GM12878 (cell line): ENCODE data around the gene KBTBD3.

Source experiments
- NFIC ChIP-seq: IDR thresholded peaks from 2 replicates; pipeline ENCODE4 v1.6.1; 2012; ENCODE audit warnings: low read depth, mild to moderate bottlenecking, inconsistent platforms, low read length, moderate library complexity
- POLR2AphosphoS2 ChIP-seq: IDR thresholded peaks from 2 replicates; pipeline ENCODE4 v1.6.1; 2011; ENCODE audit warnings: low read depth, mild to moderate bottlenecking, low read length, improper control_type of control experiment, moderate library complexity
- TARDBP ChIP-seq: IDR thresholded peaks from 2 replicates; pipeline ENCODE4 v1.6.1; 2016; ENCODE audit warnings: borderline replicate concordance
- TF ChIP-seq, protein P1 (sequence below), 3 experiments: IDR thresholded peaks in 2 of 3; conservative IDR thresholded peaks in 1 of 3; 2 replicates each; pipeline ENCODE4 v1.5.1; 2011; ENCODE audit warnings: low read depth in 3 of 3, low read length in 3 of 3, mild to moderate bottlenecking in 3 of 3, control low read depth in 2 of 3, moderate library complexity in 2 of 3, inconsistent platforms in 1 of 3, mixed read lengths in 1 of 3; ENCODE audit not compliant: control insufficient read depth in 2 of 3, insufficient read depth in 1 of 3; ENCODE audit errors: extremely low read depth in 1 of 3

DNA sequence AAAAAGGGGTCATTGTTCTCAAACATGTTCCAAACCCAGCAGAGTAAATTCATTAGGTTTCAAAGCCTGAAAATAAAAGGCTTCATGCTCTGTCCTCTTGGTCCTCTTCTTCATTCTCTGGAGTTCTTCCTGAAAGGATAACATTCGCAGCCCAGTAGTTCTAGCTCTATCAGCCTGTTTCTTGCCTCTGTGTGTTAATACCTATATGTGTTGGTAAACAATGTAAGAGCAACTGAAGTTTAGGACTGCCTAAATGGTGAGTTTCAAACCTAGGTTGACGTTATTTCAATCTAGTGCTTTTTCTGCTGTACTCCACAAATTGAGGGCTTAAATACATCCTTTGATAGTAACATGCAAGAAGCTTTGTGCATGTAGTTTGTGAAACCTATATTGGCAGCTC is 9.7 kb upstream of the KBTBD3 start:
- TF ChIP-seq TARDBP, result no peak
- TF ChIP-seq NFIC, result no peak
- TF ChIP-seq POLR2AphosphoS2, result no peak
- TF ChIP-seq, protein P1, sequence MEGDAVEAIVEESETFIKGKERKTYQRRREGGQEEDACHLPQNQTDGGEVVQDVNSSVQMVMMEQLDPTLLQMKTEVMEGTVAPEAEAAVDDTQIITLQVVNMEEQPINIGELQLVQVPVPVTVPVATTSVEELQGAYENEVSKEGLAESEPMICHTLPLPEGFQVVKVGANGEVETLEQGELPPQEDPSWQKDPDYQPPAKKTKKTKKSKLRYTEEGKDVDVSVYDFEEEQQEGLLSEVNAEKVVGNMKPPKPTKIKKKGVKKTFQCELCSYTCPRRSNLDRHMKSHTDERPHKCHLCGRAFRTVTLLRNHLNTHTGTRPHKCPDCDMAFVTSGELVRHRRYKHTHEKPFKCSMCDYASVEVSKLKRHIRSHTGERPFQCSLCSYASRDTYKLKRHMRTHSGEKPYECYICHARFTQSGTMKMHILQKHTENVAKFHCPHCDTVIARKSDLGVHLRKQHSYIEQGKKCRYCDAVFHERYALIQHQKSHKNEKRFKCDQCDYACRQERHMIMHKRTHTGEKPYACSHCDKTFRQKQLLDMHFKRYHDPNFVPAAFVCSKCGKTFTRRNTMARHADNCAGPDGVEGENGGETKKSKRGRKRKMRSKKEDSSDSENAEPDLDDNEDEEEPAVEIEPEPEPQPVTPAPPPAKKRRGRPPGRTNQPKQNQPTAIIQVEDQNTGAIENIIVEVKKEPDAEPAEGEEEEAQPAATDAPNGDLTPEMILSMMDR (IDR thresholded peaks at IDR 0.05 in 2 of 3, conservative IDR thresholded peaks at IDR 0.05 in 1 of 3; ENCODE audit: control insufficient read depth in 2 of 3, extremely low read depth in 1 of 3, insufficient read depth in 1 of 3, low read depth in 3 of 3, low read length in 3 of 3), result no peak
